Activated T-cell treated with anti-CD3 and anti-CD28 coated beads, Interleukin-2, amount 50 U/mL, for 72 hours (primary cell): Measurements from ENCODE around the gene NPDC1. TPM values are rescaled to one million over a fixed set of nuclear protein-coding genes. Genes with fewer than 3 reads are reported as not detected.

Experiments used
- ATAC-seq, 2 donors: fragments of 150-1000 bp; cut with Tn5 transposase; replicated peaks in 1 of 2; 2 replicates each; pipeline ENCODE4 v1.10.0; 2021; ENCODE audit warnings: moderate library complexity in 2 of 2, mild to moderate bottlenecking in 1 of 2
- DNase-seq, 2 donors: peaks; one replicate each; pipeline ENCODE4 v3.0.0; 2021 to 2022; ENCODE audit warnings: mixed read lengths in 1 of 2
- H3K27ac Mint-ChIP-seq: one replicate; pipeline ENCODE4 v1.8.0; 2022; ENCODE audit warnings: mild to moderate bottlenecking, moderate library complexity, mixed read lengths
- H3K27me3 Mint-ChIP-seq: one replicate; pipeline ENCODE4 v1.8.0; 2022; ENCODE audit warnings: low read depth, mixed read lengths
- H3K36me3 Mint-ChIP-seq, 2 donors: one replicate each; pipeline ENCODE4 v1.8.0; 2022; ENCODE audit warnings: mixed read lengths in 2 of 2, mild to moderate bottlenecking in 1 of 2; ENCODE audit not compliant: insufficient read depth in 2 of 2
- H3K4me1 Mint-ChIP-seq: one replicate; pipeline ENCODE4 v1.8.0; 2022; ENCODE audit warnings: low read depth, mixed read lengths
- H3K4me3 Mint-ChIP-seq, 2 donors: one replicate each; pipeline ENCODE4 v1.8.0; 2022; ENCODE audit warnings: mild to moderate bottlenecking in 2 of 2, mixed read lengths in 2 of 2, moderate library complexity in 2 of 2
- H3K9me3 Mint-ChIP-seq, 2 donors: one replicate each; pipeline ENCODE4 v1.8.0; 2022; ENCODE audit warnings: mixed read lengths in 2 of 2
- total RNA-seq, 2 donors: library from RNA; stranded (reverse); gene quantifications; one replicate each; pipeline ENCODE4 v1.2.3, GENCODE V29; 2022

NPDC1 gene
- total RNA-seq, 2 donors from 2014 or later, result 27.2 to 28.7 TPM

DNA sequence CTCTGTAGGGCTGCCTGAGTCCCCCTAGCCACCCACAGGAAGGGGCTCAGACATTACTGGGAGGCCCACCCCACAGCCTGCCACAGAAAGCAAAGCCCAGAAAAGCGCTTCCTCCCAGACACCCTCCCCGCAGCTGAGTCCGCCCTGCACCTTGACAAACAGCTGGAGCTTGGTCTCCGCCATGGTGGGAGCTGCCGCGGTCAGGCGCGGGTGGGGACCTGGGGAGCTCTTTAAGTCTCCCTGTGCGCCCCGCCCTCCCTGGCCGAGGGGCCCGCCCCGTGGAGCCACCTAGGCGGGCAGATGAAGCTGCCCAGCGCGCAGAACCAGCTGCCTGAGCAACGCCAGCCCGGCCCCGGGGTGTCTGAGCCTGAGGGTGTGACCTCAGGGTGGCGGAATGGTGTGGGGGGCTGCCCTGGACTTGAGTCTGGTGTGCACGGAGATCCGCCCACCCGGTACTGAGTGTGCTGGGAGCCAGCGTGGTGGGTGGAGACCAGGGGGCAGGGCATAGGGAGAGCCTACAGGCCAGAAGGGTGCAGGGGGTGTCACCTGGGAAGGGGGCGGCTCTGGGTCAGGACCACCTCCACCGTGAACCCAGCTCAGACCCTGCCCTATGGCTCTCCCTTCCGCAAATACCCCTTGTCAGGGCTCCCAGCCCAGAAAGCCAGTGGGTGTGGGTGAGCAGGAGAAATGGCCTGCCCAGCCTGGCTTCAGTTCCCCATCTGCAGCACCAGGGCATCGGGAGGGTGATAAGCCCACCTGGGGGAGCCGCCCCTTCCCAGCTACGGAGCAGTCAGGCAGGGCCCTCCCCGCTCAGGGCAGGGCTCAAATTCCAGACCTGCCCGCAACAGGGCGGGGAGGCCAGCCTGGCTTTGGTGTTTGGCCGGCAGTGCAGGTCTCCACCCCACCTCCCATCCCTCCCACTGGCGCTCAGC lies 49.4 kb downstream of the NPDC1 start, which contains the start of gene CLIC3:
Gene CLIC3 (minus strand): TSS at position 208 of the 932 bp plus-strand sequence. CDS start 25 bp downstream, at position 183.
- ATAC-seq (no peak), DNase-seq (peak; percentile 35 to 40)
- H3K9me3 Mint-ChIP-seq, result no peaks in the 10 kb centered on the region
- peaks cover 10% of the 10 kb centered on the region for H3K27me3 Mint-ChIP-seq
- H3K4me3 Mint-ChIP-seq, result peak within 1 kb of the TSS; percentile 49 to 52
- peaks cover 53% of the 10 kb centered on the region for H3K4me1 Mint-ChIP-seq
- H3K27ac Mint-ChIP-seq, result no peak within 1 kb of the TSS
- H3K36me3 Mint-ChIP-seq, result no peaks in the 10 kb centered on the region

DNA sequence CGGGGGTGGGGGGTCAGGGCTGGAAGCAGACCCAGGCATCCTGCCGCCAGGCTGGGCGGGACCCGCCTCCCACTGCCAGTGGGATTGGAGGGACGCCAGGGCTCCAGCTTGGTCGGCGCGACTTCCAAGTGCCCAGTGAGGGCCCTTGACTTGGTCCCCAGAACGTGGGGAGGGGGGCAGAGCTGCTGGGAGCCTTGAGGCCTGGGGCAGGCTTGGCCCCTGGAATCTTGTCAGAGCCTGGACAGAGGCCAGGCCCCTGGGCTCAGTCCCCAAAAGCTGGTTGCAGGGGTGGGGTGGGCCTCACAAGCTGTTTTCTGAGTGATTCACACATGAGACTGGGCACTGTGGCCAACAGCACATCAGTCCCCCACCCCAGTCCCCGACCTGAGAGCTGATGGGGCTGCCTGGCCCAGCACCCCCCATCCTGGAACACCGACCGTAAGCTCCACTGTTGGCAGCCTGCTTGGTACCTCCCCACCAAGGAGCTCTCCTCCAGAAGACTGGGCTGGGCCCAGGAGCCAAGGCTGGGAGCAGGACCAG lies 50.1 kb downstream of the NPDC1 start:
- H3K27ac Mint-ChIP-seq, result no peak overlapping the region
- H3K9me3 Mint-ChIP-seq, result no peaks in the 10 kb centered on the region
- peaks cover 56% of the 10 kb centered on the region for H3K4me1 Mint-ChIP-seq
- peaks cover 10% of the 10 kb centered on the region for H3K27me3 Mint-ChIP-seq
- no peak for ATAC-seq
- no peaks in the 10 kb centered on the region for H3K36me3 Mint-ChIP-seq
- DNase-seq, result no peak
- peak overlapping the region; percentile 49 to 52 for H3K4me3 Mint-ChIP-seq

DNA sequence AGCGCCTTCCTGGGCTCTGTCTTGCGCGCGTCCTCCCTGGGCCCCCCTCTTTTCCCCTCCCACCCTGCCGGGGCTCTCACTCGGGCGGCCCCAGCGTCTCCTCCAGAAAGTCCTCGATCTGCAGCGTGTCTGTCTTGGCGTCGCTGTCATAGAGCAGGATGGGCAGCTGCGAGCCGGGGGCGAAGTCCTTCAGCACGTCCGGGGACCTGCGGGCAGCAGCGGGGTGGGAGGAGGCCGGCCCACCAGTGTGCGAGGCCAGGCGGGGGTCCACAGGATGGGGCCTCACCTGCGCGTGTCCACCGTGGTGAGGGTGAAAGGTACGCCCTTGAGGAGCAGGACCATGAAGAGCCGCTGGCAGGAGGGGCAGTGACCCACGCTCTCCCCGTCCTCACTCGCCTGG lies 50.6 kb downstream of the NPDC1 start:
- ATAC-seq, result no peak
- no peak overlapping the region for H3K27ac Mint-ChIP-seq
- peaks cover 10% of the 10 kb centered on the region for H3K27me3 Mint-ChIP-seq
- no peaks in the 10 kb centered on the region for H3K36me3 Mint-ChIP-seq
- DNase-seq, result no peak
- peaks cover 51% of the 10 kb centered on the region for H3K4me1 Mint-ChIP-seq
- no peaks in the 10 kb centered on the region for H3K9me3 Mint-ChIP-seq
- no peak overlapping the region for H3K4me3 Mint-ChIP-seq

DNA sequence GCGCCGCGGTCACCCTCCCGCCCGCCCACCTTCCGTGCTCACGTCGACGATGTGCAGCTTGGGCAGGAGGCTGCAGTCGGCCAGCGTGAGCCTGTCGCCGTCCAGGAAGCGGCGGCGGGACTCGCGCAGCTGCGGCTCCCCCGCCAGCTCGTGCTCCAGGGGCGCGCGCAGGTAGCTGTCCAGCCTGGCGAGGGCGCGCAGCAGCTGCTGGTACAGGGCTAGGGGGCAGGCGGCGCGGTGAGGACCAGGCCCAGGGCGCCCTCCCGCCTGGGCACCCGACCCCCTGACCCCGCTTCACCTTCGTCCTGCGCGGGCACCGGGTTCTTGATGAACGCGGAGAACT lies 51.1 kb downstream of the NPDC1 start:
- DNase-seq (no peak), ATAC-seq (no peak)
- Mint-ChIP-seq H3K36me3 (no peaks in the 10 kb centered on the region), H3K4me3 (no peak overlapping the region), H3K9me3 (no peaks in the 10 kb centered on the region), H3K27me3 (peaks cover 10% of the 10 kb centered on the region), H3K4me1 (peaks cover 46% of the 10 kb centered on the region), H3K27ac (no peak overlapping the region)

DNA sequence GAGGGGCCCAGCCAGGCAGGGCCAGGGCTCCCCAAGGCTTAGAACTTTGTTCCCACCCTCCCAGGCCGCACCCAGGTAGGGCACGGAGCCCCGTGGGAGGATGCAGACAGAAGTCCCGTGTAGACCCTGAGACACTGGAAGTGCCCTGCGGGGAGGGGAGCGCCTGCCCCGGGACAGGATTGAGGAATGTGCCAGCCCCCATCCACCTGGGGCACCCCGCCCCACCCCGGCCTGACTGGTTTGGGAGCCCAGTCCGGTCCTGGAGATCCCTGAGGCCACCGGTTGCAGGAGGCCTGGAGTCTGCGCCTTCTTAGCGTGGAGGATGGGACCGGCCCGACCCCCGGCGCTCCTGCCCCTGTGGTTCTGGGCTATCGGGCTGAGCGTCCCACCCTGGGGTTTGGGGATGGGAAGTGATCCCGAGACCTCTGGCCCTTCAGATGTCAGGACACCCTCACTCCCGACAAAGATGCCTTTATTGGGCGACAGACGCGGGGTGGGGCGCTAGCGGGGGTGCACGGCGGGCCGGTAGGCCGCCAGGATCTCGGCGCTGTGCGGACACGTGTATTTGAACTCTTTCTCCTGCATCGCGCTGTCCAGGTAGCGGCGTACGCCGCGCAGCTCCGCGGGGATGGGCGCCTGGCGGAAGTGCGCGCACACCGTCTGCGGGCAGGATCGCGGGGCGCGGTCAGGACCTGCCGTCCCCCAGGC lies 51.6 kb downstream of the NPDC1 start:
- no peak for DNase-seq
- peaks cover 10% of the 10 kb centered on the region for H3K27me3 Mint-ChIP-seq
- H3K36me3 Mint-ChIP-seq, result no peaks in the 10 kb centered on the region
- ATAC-seq, result no peak
- no peaks in the 10 kb centered on the region for H3K9me3 Mint-ChIP-seq
- H3K27ac Mint-ChIP-seq, result no peak overlapping the region
- peaks cover 43% of the 10 kb centered on the region for H3K4me1 Mint-ChIP-seq
- peak overlapping the region; percentile 85 to 88 for H3K4me3 Mint-ChIP-seq

DNA sequence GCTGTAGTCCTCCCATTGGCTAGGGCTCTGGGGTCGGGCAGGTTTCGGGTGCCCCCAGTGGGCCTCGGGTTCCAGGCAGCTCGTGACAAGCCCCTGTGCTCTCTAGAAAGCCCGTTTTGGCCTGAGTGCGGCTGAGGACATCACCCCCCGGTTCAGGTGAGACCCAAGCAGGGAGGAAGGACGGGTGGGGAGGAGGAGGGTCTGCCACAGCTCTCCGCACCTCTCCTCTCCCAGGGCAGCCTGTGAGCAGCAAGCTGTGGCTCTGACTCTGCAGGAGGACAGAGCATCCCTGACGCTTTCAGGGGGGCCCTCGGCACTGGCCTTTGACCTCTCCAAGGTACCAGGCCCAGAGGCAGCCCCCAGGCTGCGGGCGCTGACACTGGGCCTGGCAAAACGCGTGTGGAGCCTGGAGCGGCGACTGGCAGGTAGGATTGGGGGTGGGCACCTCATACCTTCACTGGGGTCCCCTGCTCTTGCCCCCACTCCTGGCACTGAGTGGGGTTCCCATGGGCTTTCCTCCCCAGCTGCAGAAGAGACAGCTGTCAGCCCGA lies 53.1 kb downstream of the NPDC1 start:
- Mint-ChIP-seq H3K4me3 (peak overlapping the region; percentile 85 to 88), H3K36me3 (no peaks in the 10 kb centered on the region), H3K9me3 (no peaks in the 10 kb centered on the region), H3K27me3 (peaks cover 4% of the 10 kb centered on the region), H3K27ac (no peak overlapping the region), H3K4me1 (peaks cover 29% of the 10 kb centered on the region)
- DNase-seq (no peak), ATAC-seq (no peak)

DNA sequence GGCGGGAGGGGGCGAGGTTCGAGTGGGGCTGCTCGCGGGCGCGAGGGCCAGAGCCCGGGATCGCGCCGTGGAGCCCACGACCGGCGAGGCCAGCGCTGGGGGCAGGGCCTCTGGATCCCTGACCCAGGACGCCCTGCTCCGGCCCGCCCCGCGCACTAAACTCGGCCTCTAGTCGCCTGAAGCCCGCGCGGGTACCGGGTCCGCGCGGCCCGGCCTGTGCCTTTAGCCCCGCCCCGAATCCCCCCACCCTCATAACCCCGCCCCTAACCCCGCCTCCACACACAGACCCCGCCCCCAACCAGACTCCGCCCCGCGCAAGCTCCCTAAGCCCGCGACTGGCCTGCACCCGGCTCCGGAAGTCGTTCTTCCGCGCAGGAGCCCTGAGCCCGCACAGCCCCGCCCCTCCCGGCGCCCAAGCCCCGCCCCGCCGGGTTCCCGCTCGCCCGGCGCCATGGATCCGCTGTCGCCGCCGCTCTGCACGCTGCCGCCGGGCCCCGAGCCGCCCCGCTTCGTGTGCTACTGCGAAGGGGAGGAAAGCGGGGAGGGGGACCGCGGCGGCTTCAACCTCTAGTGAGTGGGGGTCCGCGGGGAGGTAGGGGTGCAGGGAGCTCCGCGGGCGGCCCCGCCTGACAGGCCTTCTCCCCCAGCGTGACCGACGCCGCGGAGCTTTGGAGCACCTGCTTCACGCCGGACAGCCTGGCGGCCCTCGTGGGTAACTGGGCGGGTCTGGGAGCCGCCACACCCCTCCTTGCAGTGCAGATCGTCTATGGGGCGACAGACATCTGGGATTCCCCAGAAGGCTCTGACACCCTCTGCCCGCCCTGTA lies 53.8 kb downstream of the NPDC1 start, which contains the start of gene PAXX:
Gene PAXX (plus strand): TSS at position 430 of the 826 bp plus-strand sequence. CDS start 22 bp downstream, at position 452.
- Mint-ChIP-seq H3K4me1 (peaks cover 22% of the 10 kb centered on the region), H3K36me3 (no peaks in the 10 kb centered on the region), H3K27ac (peak within 1 kb of the TSS; percentile 54), H3K4me3 (peak within 1 kb of the TSS; percentile 85 to 88), H3K9me3 (no peaks in the 10 kb centered on the region), H3K27me3 (no peaks in the 10 kb centered on the region)
- ATAC-seq, result peak; percentile 90 to 93
- peak; percentile 96 to 99 for DNase-seq

DNA sequence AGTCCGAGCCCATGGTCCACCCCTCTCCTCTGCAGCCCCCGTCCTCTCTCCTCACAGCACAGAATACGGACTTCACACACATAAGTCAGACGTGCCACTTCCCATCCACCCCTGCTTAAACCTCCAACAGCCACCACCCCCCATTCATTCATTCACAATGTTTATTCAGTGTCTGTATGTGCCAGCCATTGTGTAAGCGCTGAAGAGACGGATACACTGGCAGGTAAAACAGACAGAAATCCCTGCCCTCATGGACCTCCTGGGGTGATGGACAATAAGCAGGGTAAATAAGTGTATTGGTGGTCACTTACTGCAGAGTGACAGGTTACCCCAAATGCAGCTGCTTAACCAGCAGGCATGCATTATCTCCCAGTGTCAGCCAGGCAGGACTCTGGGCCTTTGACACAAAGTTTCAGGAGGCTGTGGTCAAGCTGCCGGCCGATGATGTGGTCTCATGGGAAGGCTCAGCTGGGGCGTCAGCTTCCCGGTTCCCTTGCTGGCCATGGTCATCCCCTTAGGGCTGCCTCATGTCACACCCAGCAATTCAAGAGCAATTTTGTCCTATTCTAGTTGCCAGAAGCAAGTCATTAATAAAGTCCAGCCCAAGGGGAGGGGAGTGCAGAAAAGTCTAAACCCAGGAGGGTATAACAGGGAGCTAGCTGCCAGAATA lies 55.6 kb downstream of the NPDC1 start:
- peak overlapping the region in 1 of 2 donors; percentile 11 for H3K4me3 Mint-ChIP-seq
- ATAC-seq, result no peak

More for the DNA sequence above, 55.6 kb downstream of the NPDC1 start:
- peaks cover 15% of the 10 kb centered on the region for H3K4me1 Mint-ChIP-seq
- H3K27me3 Mint-ChIP-seq, result peaks cover 5% of the 10 kb centered on the region
- H3K27ac Mint-ChIP-seq, result peak overlapping the region; percentile 26
- no peak for DNase-seq
- no peaks in the 10 kb centered on the region for H3K9me3 Mint-ChIP-seq
- no peaks in the 10 kb centered on the region for H3K36me3 Mint-ChIP-seq

Other genes starting within 250 kb of the NPDC1 start
- gene CCDC183, start 249.8 kb downstream of the NPDC1 start, total RNA-seq, result under 1 TPM; 0.46 to 0.72 TPM
- 10 to 100 TPM; 65.7 to 66.8 TPM for gene RABL6, start 238.2 kb downstream of the NPDC1 start, total RNA-seq
- 1 to 10 TPM; 5.3 to 5.7 TPM for gene AJM1, start 203.7 kb downstream of the NPDC1 start, total RNA-seq
- 100 to 1,000 TPM in 1 of 2 donors, 10 to 100 TPM in 1; 95.7 to 111 TPM for gene PHPT1, start 196.8 kb downstream of the NPDC1 start, total RNA-seq
- 10 to 100 TPM; 11.7 to 14.8 TPM for gene MAMDC4, start 193.8 kb downstream of the NPDC1 start, total RNA-seq
- 100 to 1,000 TPM; 254 to 267 TPM for gene EDF1, start 179.9 kb downstream of the NPDC1 start, total RNA-seq
- 10 to 100 TPM; 53.5 to 73.3 TPM for gene TRAF2, start 159.7 kb downstream of the NPDC1 start, total RNA-seq
- 10 to 100 TPM; 67.7 to 74.9 TPM for gene FBXW5, start 101.4 kb downstream of the NPDC1 start, total RNA-seq
- 1 to 10 TPM; 2.6 to 3.4 TPM for gene C8G, start 100.9 kb downstream of the NPDC1 start, total RNA-seq
- gene LCN12, start 93.9 kb downstream of the NPDC1 start, total RNA-seq, result 1 to 10 TPM; 1.0 to 1.4 TPM
- gene PTGDS, start 68.7 kb downstream of the NPDC1 start, total RNA-seq, result not detected
- not detected for gene LCNL1, start 63.2 kb downstream of the NPDC1 start, total RNA-seq
- gene PAXX, start 53.8 kb downstream of the NPDC1 start, total RNA-seq, result 10 to 100 TPM; 51.8 to 56.9 TPM
- gene CLIC3, start 49.6 kb downstream of the NPDC1 start, total RNA-seq, result under 1 TPM; 0.43 to 0.65 TPM
- 10 to 100 TPM; 23.9 to 27.5 TPM for gene ABCA2, start 17.9 kb downstream of the NPDC1 start, total RNA-seq
- 1 to 10 TPM; 1.6 to 1.8 TPM for gene FUT7, start 14.1 kb downstream of the NPDC1 start, total RNA-seq
- gene ENTPD2, start 7.9 kb upstream of the NPDC1 start, total RNA-seq, result under 1 TPM; 0.28 to 0.48 TPM
- 1 to 10 TPM; 6.6 to 8.4 TPM for gene SAPCD2, start 24.4 kb upstream of the NPDC1 start, total RNA-seq
- gene UAP1L1, start 31.3 kb upstream of the NPDC1 start, total RNA-seq, result 10 to 100 TPM; 13.6 to 14.3 TPM
- 10 to 100 TPM; 40.3 to 45.8 TPM for gene MAN1B1, start 40.8 kb upstream of the NPDC1 start, total RNA-seq
- 100 to 1,000 TPM; 155 to 158 TPM for gene DPP7, start 68.6 kb upstream of the NPDC1 start, total RNA-seq
- 1 to 10 TPM in 1 of 2 donors, under 1 TPM in 1; 0.38 to 1.2 TPM for gene GRIN1, start 93.0 kb upstream of the NPDC1 start, total RNA-seq
- not detected for gene LRRC26, start 123.9 kb upstream of the NPDC1 start, total RNA-seq
- gene TMEM210, start 125.9 kb upstream of the NPDC1 start, total RNA-seq, result under 1 TPM; 0.50 to 0.74 TPM
- gene ANAPC2, start 142.4 kb upstream of the NPDC1 start, total RNA-seq, result 10 to 100 TPM; 56.9 to 63.5 TPM
- 10 to 100 TPM; 64.1 to 84.5 TPM for gene SSNA1, start 142.5 kb upstream of the NPDC1 start, total RNA-seq
- 10 to 100 TPM; 13.3 to 19.9 TPM for gene TPRN, start 154.6 kb upstream of the NPDC1 start, total RNA-seq
- 10 to 100 TPM; 27.4 to 33.3 TPM for gene TMEM203, start 159.5 kb upstream of the NPDC1 start, total RNA-seq
- gene NDOR1, start 159.5 kb upstream of the NPDC1 start, total RNA-seq, result 10 to 100 TPM; 43.3 to 50.9 TPM
- 10 to 100 TPM in 1 of 2 donors, 1 to 10 TPM in 1; 6.6 to 10.3 TPM for gene RNF208, start 176.1 kb upstream of the NPDC1 start, total RNA-seq
- gene CYSRT1, start 179.0 kb upstream of the NPDC1 start, total RNA-seq, result 1 to 10 TPM; 1.0 to 2.0 TPM
- gene RNF224, start 181.3 kb upstream of the NPDC1 start, total RNA-seq, result under 1 TPM in 1 of 2 donors, not detected in 1; 0.14 TPM
- under 1 TPM; 0.12 to 0.14 TPM for gene SLC34A3, start 184.7 kb upstream of the NPDC1 start, total RNA-seq
- 100 to 1,000 TPM; 122 to 128 TPM for gene TUBB4B, start 195.1 kb upstream of the NPDC1 start, total RNA-seq
- gene STPG3, start 205.1 kb upstream of the NPDC1 start, total RNA-seq, result under 1 TPM in 1 of 2 donors, not detected in 1; 0.63 TPM
- gene NELFB, start 209.2 kb upstream of the NPDC1 start, total RNA-seq, result 10 to 100 TPM; 53.1 to 56.6 TPM
- gene TOR4A, start 231.5 kb upstream of the NPDC1 start, total RNA-seq, result 1 to 10 TPM; 4.3 to 8.3 TPM